Mononuclear cell (primary cell): ENCODE results near the gene PTPRU. TPM values are rescaled to one million over a fixed set of nuclear protein-coding genes. Genes with fewer than 3 reads are reported as not detected.

Experiments used
- H3K27me3 ChIP-seq: 2 replicates; pipeline ENCODE4 v1.6.0; 2011; ENCODE audit warnings: low read length, control low read depth; ENCODE audit not compliant: insufficient read depth
- H3K4me1 ChIP-seq: 2 replicates; pipeline ENCODE4 v1.5.1; 2011; ENCODE audit warnings: mild to moderate bottlenecking, low read length, control low read depth; ENCODE audit not compliant: insufficient read depth
- H3K4me3 ChIP-seq: 2 replicates; pipeline ENCODE4 v1.5.1; 2011; ENCODE audit warnings: mild to moderate bottlenecking, low read length, moderate library complexity
- H3K9me3 ChIP-seq: 2 replicates; pipeline ENCODE4 v1.5.1; 2011; ENCODE audit warnings: low read depth, mild to moderate bottlenecking, control low read depth, low read length
- total RNA-seq: library from RNA; depleted of rRNA; stranded (reverse); fragments of >200 nt; gene quantifications from one replicate; pipeline ENCODE4 v1.2.3, GENCODE V29; 2012

PTPRU gene
- total RNA-seq, 1 donor = 0.52 TPM

GRCh38 chr1:29247044-29247443 lies 10.7 kb downstream of the PTPRU start:
- no peaks in the 10 kb centered on the region for H3K27me3 ChIP-seq
- no peak overlapping the region for H3K4me3 ChIP-seq
- H3K9me3 ChIP-seq = no peaks in the 10 kb centered on the region
- H3K4me1 ChIP-seq = no peaks in the 10 kb centered on the region

- H3K4me3 ChIP-seq = no peak overlapping the region
- no peaks in the 10 kb centered on the region for H3K4me1 ChIP-seq
- no peaks in the 10 kb centered on the region for H3K27me3 ChIP-seq
- H3K9me3 ChIP-seq = no peaks in the 10 kb centered on the region
Observed at GRCh38 chr1:29247571-29248273, 11.4 kb downstream of the PTPRU start.

GRCh38 chr1:29248409-29248808 lies 12.1 kb downstream of the PTPRU start:
- Histone ChIP-seq H3K27me3 (no peaks in the 10 kb centered on the region), H3K9me3 (no peaks in the 10 kb centered on the region), H3K4me3 (no peak overlapping the region), H3K4me1 (no peaks in the 10 kb centered on the region)

GRCh38 chr1:29249170-29249691 lies 12.9 kb downstream of the PTPRU start:
- H3K4me1 ChIP-seq = no peaks in the 10 kb centered on the region
- no peaks in the 10 kb centered on the region for H3K27me3 ChIP-seq
- H3K4me3 ChIP-seq = no peak overlapping the region
- no peaks in the 10 kb centered on the region for H3K9me3 ChIP-seq

- H3K4me3 ChIP-seq = no peak overlapping the region
- H3K4me1 ChIP-seq = no peaks in the 10 kb centered on the region
- H3K9me3 ChIP-seq = no peaks in the 10 kb centered on the region
- H3K27me3 ChIP-seq = no peaks in the 10 kb centered on the region
Observed at GRCh38 chr1:29249951-29250581, 13.7 kb downstream of the PTPRU start.

- Histone ChIP-seq H3K27me3 (no peaks in the 10 kb centered on the region), H3K9me3 (no peaks in the 10 kb centered on the region)
Observed at GRCh38 chr1:29251164-29252124, 15.1 kb downstream of the PTPRU start.

GRCh38 chr1:29253180-29253579 lies 16.9 kb downstream of the PTPRU start:
- Histone ChIP-seq H3K27me3 (peaks cover 1% of the 10 kb centered on the region), H3K4me1 (no peaks in the 10 kb centered on the region), H3K9me3 (no peaks in the 10 kb centered on the region), H3K4me3 (no peak overlapping the region)

More at GRCh38 chr1:29251164-29252124, 15.1 kb downstream of the PTPRU start:
- H3K4me1 ChIP-seq = no peaks in the 10 kb centered on the region
- no peak overlapping the region for H3K4me3 ChIP-seq

GRCh38 chr1:29254346-29254745 lies 18.0 kb downstream of the PTPRU start:
- Histone ChIP-seq H3K9me3 (no peaks in the 10 kb centered on the region), H3K4me1 (peaks cover 4% of the 10 kb centered on the region), H3K4me3 (no peak overlapping the region), H3K27me3 (peaks cover 12% of the 10 kb centered on the region)

- H3K4me3 ChIP-seq = no peak overlapping the region
- no peaks in the 10 kb centered on the region for H3K9me3 ChIP-seq
- H3K4me1 ChIP-seq = peaks cover 6% of the 10 kb centered on the region
- H3K27me3 ChIP-seq = peaks cover 12% of the 10 kb centered on the region
Observed at GRCh38 chr1:29255134-29255666, 18.9 kb downstream of the PTPRU start.

- H3K4me1 ChIP-seq = peaks cover 6% of the 10 kb centered on the region
- no peak overlapping the region for H3K4me3 ChIP-seq
- peaks cover 24% of the 10 kb centered on the region for H3K27me3 ChIP-seq
- no peaks in the 10 kb centered on the region for H3K9me3 ChIP-seq
Observed at GRCh38 chr1:29256394-29256793, 20.1 kb downstream of the PTPRU start.

GRCh38 chr1:29256979-29257804 lies 20.9 kb downstream of the PTPRU start:
- no peak overlapping the region for H3K4me3 ChIP-seq
- peaks cover 6% of the 10 kb centered on the region for H3K4me1 ChIP-seq
- no peaks in the 10 kb centered on the region for H3K9me3 ChIP-seq
- H3K27me3 ChIP-seq = peaks cover 30% of the 10 kb centered on the region

GRCh38 chr1:29258189-29258975 lies 22.1 kb downstream of the PTPRU start:
- H3K4me3 ChIP-seq = no peak overlapping the region
- H3K27me3 ChIP-seq = peaks cover 34% of the 10 kb centered on the region

GRCh38 chr1:29258976-29259801 lies 22.9 kb downstream of the PTPRU start:
- Histone ChIP-seq H3K4me1 (peaks cover 6% of the 10 kb centered on the region), H3K4me3 (peak overlapping the region; percentile 10), H3K9me3 (no peaks in the 10 kb centered on the region), H3K27me3 (peaks cover 34% of the 10 kb centered on the region)

More at GRCh38 chr1:29258189-29258975, 22.1 kb downstream of the PTPRU start:
- peaks cover 6% of the 10 kb centered on the region for H3K4me1 ChIP-seq
- no peaks in the 10 kb centered on the region for H3K9me3 ChIP-seq
